Measurements from ENCODE around the gene TGFBRAP1.
A peak's percentile ranks its signal among the peaks of the same experiment; 100 is the strongest.

TGFBRAP1 gene

GRCh38 chr2:105368759-105369408 is 39.3 kb upstream of the TGFBRAP1 start:
- no peak for TF ChIP-seq POLR2A (IDR thresholded peaks at IDR 0.05; ENCODE audit: low read length)
- TF ChIP-seq GATA1 (IDR thresholded peaks at IDR 0.05; ENCODE audit: low read depth, low read length) = no peak
- no peak for DNase-seq

GRCh38 chr2:105365206-105365605 is 35.7 kb upstream of the TGFBRAP1 start:
- TF ChIP-seq POLR2A (IDR thresholded peaks at IDR 0.05; ENCODE audit: low read length) (no peak), GATA1 (IDR thresholded peaks at IDR 0.05; ENCODE audit: low read depth, low read length) (no peak)
- no peak for DNase-seq

GRCh38 chr2:105364436-105365139 is 35.1 kb upstream of the TGFBRAP1 start:
- TF ChIP-seq POLR2A (IDR thresholded peaks at IDR 0.05; ENCODE audit: low read length) (no peak), GATA1 (IDR thresholded peaks at IDR 0.05; ENCODE audit: low read depth, low read length) (no peak)
- DNase-seq = no peak

GRCh38 chr2:105362862-105363591 is 33.5 kb upstream of the TGFBRAP1 start:
- no peak for DNase-seq
- TF ChIP-seq GATA1 (IDR thresholded peaks at IDR 0.05; ENCODE audit: low read depth, low read length) = no peak

- DNase-seq = no peak
- TF ChIP-seq GATA1 (IDR thresholded peaks at IDR 0.05; ENCODE audit: low read depth, low read length) (no peak), POLR2A (IDR thresholded peaks at IDR 0.05; ENCODE audit: low read length) (no peak)
Measured at GRCh38 chr2:105361102-105361889, 31.8 kb upstream of the TGFBRAP1 start.

- DNase-seq = no peak
- no peak for TF ChIP-seq POLR2A (IDR thresholded peaks at IDR 0.05; ENCODE audit: low read length)
- TF ChIP-seq GATA1 (IDR thresholded peaks at IDR 0.05; ENCODE audit: low read depth, low read length) = no peak
Measured at GRCh38 chr2:105358593-105358992, 29.1 kb upstream of the TGFBRAP1 start.

GRCh38 chr2:105357122-105357521 is 27.6 kb upstream of the TGFBRAP1 start:
- TF ChIP-seq POLR2A (IDR thresholded peaks at IDR 0.05; ENCODE audit: low read length) (no peak), GATA1 (IDR thresholded peaks at IDR 0.05; ENCODE audit: low read depth, low read length) (no peak)
- DNase-seq = no peak

GRCh38 chr2:105344704-105345345 is 15.3 kb upstream of the TGFBRAP1 start:
- TF ChIP-seq POLR2A (IDR thresholded peaks at IDR 0.05; ENCODE audit: low read length) (no peak), GATA1 (IDR thresholded peaks at IDR 0.05; ENCODE audit: low read depth, low read length) (no peak)
- DNase-seq = peak; percentile 38 to 64

GRCh38 chr2:105339414-105339813 is 9.9 kb upstream of the TGFBRAP1 start:
- DNase-seq = no peak

GRCh38 chr2:105338020-105338385 is 8.5 kb upstream of the TGFBRAP1 start:
- TF ChIP-seq GATA1 (IDR thresholded peaks at IDR 0.05; ENCODE audit: low read depth, low read length) (no peak), POLR2A (IDR thresholded peaks at IDR 0.05; ENCODE audit: low read length) (no peak)
- peak in 1 of 2 experiments; percentile 38 for DNase-seq

More at GRCh38 chr2:105339414-105339813, 9.9 kb upstream of the TGFBRAP1 start:
- TF ChIP-seq GATA1 (IDR thresholded peaks at IDR 0.05; ENCODE audit: low read depth, low read length) = no peak
- no peak for TF ChIP-seq POLR2A (IDR thresholded peaks at IDR 0.05; ENCODE audit: low read length)

GRCh38 chr2:105337122-105338019 is 7.8 kb upstream of the TGFBRAP1 start, which contains the start of gene C2orf49:
Gene C2orf49 (plus strand): TSS chr2:105337540. CDS start chr2:105337588, 48 bp downstream.
- DNase-seq = peak; percentile 92 to 95
- TF ChIP-seq GATA1 (IDR thresholded peaks at IDR 0.05; ENCODE audit: low read depth, low read length) = no peak
- TF ChIP-seq POLR2A (IDR thresholded peaks at IDR 0.05; ENCODE audit: low read length) = peak; percentile 46

- DNase-seq = no peak
- TF ChIP-seq GATA1 (IDR thresholded peaks at IDR 0.05; ENCODE audit: low read depth, low read length) (no peak), POLR2A (IDR thresholded peaks at IDR 0.05; ENCODE audit: low read length) (no peak)
Measured at GRCh38 chr2:105336786-105337121, 7.2 kb upstream of the TGFBRAP1 start.

Measured in erythroblast (primary cell).